Measurements from ENCODE around the gene SIRT7.

GRCh38 chr17:81895400-81895799, 22.6 kb downstream of the SIRT7 start:
- no peak for TF ChIP-seq POLR2AphosphoS5 (IDR thresholded peaks at IDR 0.05)
- no peak for TF ChIP-seq CTCF (IDR thresholded peaks at IDR 0.05)

All from transverse colon (tissue), 4 donors.